Esophagus muscularis mucosa (tissue), 4 donors: ENCODE measurements around the gene VBP1. TPM values are rescaled to one million over a fixed set of nuclear protein-coding genes. Genes with fewer than 3 reads are reported as not detected.

Experiments used
- DNase-seq: peaks from one replicate; pipeline ENCODE4 v3.0.0-alpha.2; 2017; ENCODE audit errors: extremely low spot score
- H3K27ac ChIP-seq, 4 donors: fragments of 200-600 bp; sonication (generic); replicated peaks in 1 of 4; 1 replicate in 3 of 4; 2 replicates in 1 of 4; pipeline ENCODE4 v1.5.1; 2016 to 2019; ENCODE audit warnings: mild to moderate bottlenecking in 1 of 4
- H3K27me3 ChIP-seq, 4 donors: fragments of 200-600 bp; sonication (generic); one replicate each; pipeline versions ENCODE4 v1.5.1 to v1.6.0; 2016 to 2019
- H3K36me3 ChIP-seq, 4 donors: fragments of 200-600 bp; sonication (generic); one replicate each; pipeline ENCODE4 v1.5.1; 2016 to 2019
- H3K4me1 ChIP-seq, 4 donors: fragments of 200-600 bp; sonication (generic); one replicate each; pipeline ENCODE4 v1.5.1; 2016 to 2019
- H3K4me3 ChIP-seq, 4 donors: fragments of 200-600 bp; sonication (generic); 1 replicate in 2 of 4; 2 replicates in 2 of 4; pipeline ENCODE4 v1.5.1; 2016 to 2019; ENCODE audit warnings: mild to moderate bottlenecking in 4 of 4, moderate library complexity in 1 of 4
- H3K9me3 ChIP-seq, 4 donors: fragments of 200-600 bp; sonication (generic); 1 replicate in 3 of 4; 2 replicates in 1 of 4; pipeline ENCODE4 v1.5.1; 2016 to 2019
- CTCF ChIP-seq, 3 experiments: fragments of 200-600 bp in 2 of 3; fragments of 450-650 bp in 1 of 3; sonication (generic) in 2 of 3; IDR thresholded peaks; one replicate each; pipeline ENCODE4 v1.5.1; 2017 to 2019; ENCODE audit warnings: antibody characterized with exemption in 3 of 3, mild to moderate bottlenecking in 2 of 3, moderate library complexity in 1 of 3
- EP300 ChIP-seq: sonication (generic); formaldehyde crosslinking; IDR thresholded peaks from one replicate; pipeline ENCODE4 v1.6.1; 2017; ENCODE audit warnings: antibody characterized with exemption
- POLR2A ChIP-seq: fragments of 450-650 bp; IDR thresholded peaks from one replicate; pipeline ENCODE4 v1.6.1; 2017; ENCODE audit warnings: antibody characterized with exemption, moderate library complexity, mild to moderate bottlenecking, low read depth
- POLR2AphosphoS5 ChIP-seq, 2 donors: sonication (generic); formaldehyde crosslinking; IDR thresholded peaks; one replicate each; pipeline ENCODE4 v1.6.1; 2017; ENCODE audit warnings: antibody characterized with exemption in 2 of 2
- WGBS: methylation state at CpG from one replicate; pipeline ENCODE4 v1.1.5; 2018; 5-methylcytosine and 5-hydroxymethylcytosine counted together
- intact Hi-C: fragments of 100-400 bp; cut with DNase I; formaldehyde crosslinking; loops from one replicate; pipeline ENCODE4 v1.15.1; 2023
- total RNA-seq, 4 donors: library from RNA; depleted of rRNA; stranded (reverse); fragments of >200 nt; gene quantifications; one replicate each; pipeline versions ENCODE4 v1.1.0 to v1.2.1, GENCODE V29; 2016

VBP1 gene
- total RNA-seq, 4 donors from 2014 or later: 26.5 to 41.5 (median 37.7) TPM

GRCh38 chrX:155213731-155214130, 2.5 kb upstream of the VBP1 start:
- no peaks in the 10 kb centered on the region for H3K36me3 ChIP-seq
- no peak overlapping the region for H3K27ac ChIP-seq
- no peak overlapping the region for H3K4me3 ChIP-seq
- no peak for TF ChIP-seq CTCF (IDR thresholded peaks at IDR 0.05)
- TF ChIP-seq POLR2A: no peak
- peaks cover 14 to 24% (median 20%) of the 10 kb centered on the region in 4 donors for H3K4me1 ChIP-seq
- intact Hi-C loops: loop anchor here (10.0 kb wide), 1 partner anchor 119 kb away; no protein-coding TSS in a partner anchor
- no peak for DNase-seq
- H3K9me3 ChIP-seq: no peaks in the 10 kb centered on the region
- H3K27me3 ChIP-seq: no peaks in the 10 kb centered on the region
- WGBS: 73% methylated on average over 4 of the region's 4 CpGs

- no peak for DNase-seq
- intact Hi-C loops: loop anchor here (5.0 to 10.0 kb wide), 2 partner anchors 121 to 667 kb away; partner anchors contain the start of gene VAMP7
- no peaks in the 10 kb centered on the region for H3K27me3 ChIP-seq
- peak overlapping the region; percentile 88 to 93 (median 91) for H3K27ac ChIP-seq
- TF ChIP-seq POLR2AphosphoS5 (IDR thresholded peaks at IDR 0.05): no peak
- no peak for TF ChIP-seq EP300
- no peak for TF ChIP-seq POLR2A
- TF ChIP-seq CTCF (IDR thresholded peaks at IDR 0.05): no peak
- 67% methylated on average over 13 of the region's 15 CpGs for WGBS
- peak overlapping the region; percentile 65 to 83 (median 76) for H3K4me3 ChIP-seq
- H3K36me3 ChIP-seq: peaks cover 0 to 4% (median 0%) of the 10 kb centered on the region in 4 donors
- peaks cover 14 to 24% (median 21%) of the 10 kb centered on the region in 4 donors for H3K4me1 ChIP-seq
- H3K9me3 ChIP-seq: no peaks in the 10 kb centered on the region
Observed at GRCh38 chrX:155215443-155216178, 649 bp upstream of the VBP1 start.

- TF ChIP-seq POLR2A (no peak), EP300 (no peak), CTCF (IDR thresholded peaks at IDR 0.05) (no peak), POLR2AphosphoS5 (IDR thresholded peaks at IDR 0.05) (no peak)
- peak overlapping the region; percentile 65 to 83 (median 76) for H3K4me3 ChIP-seq
- WGBS: 37% methylated on average over 11 of the region's 11 CpGs
- H3K36me3 ChIP-seq: peaks cover 0 to 14% (median 0%) of the 10 kb centered on the region in 4 donors
- H3K9me3 ChIP-seq: no peaks in the 10 kb centered on the region
- no peak for DNase-seq
- no peaks in the 10 kb centered on the region for H3K27me3 ChIP-seq
- peak overlapping the region; percentile 88 to 93 (median 91) for H3K27ac ChIP-seq
- intact Hi-C loops: loop anchor here (5.0 to 10.0 kb wide), 2 partner anchors 122 to 665 kb away; partner anchors contain the start of gene VAMP7
- peaks cover 14 to 24% (median 21%) of the 10 kb centered on the region in 4 donors for H3K4me1 ChIP-seq
Observed at GRCh38 chrX:155216940-155217440, 730 bp downstream of the VBP1 start.

GRCh38 chrX:155218777-155219176, 2.5 kb downstream of the VBP1 start:
- H3K4me3 ChIP-seq: no peak overlapping the region
- no peaks in the 10 kb centered on the region for H3K9me3 ChIP-seq
- H3K27me3 ChIP-seq: no peaks in the 10 kb centered on the region
- intact Hi-C loops: loop anchor here (5.0 to 10.0 kb wide), 2 partner anchors 124 to 664 kb away; partner anchors contain the start of gene VAMP7
- H3K27ac ChIP-seq: no peak overlapping the region
- WGBS: 71% methylated on average over 2 of the region's 2 CpGs
- no peak for DNase-seq
- TF ChIP-seq POLR2A (no peak), POLR2AphosphoS5 (IDR thresholded peaks at IDR 0.05) (no peak), CTCF (IDR thresholded peaks at IDR 0.05) (no peak), EP300 (no peak)
- H3K4me1 ChIP-seq: peaks cover 14 to 24% (median 21%) of the 10 kb centered on the region in 4 donors
- peaks cover 0 to 14% (median 3%) of the 10 kb centered on the region in 4 donors for H3K36me3 ChIP-seq
